Dedifferentiated amniotic fluid mesenchymal stem cell (primary cell): ENCODE measurements around the gene PRRT1B.
A peak's percentile ranks its signal among the peaks of the same experiment; 100 is the strongest.

ENCODE experiments used
- DNase-seq: peaks from one replicate; pipeline ENCODE4 v3.0.0-alpha.2; 2016; ENCODE audit errors: extremely low spot score

Gene PRRT1B

GRCh38 chr9:131596430-131596743 lies 51.1 kb downstream of the PRRT1B start:
- no peak for DNase-seq

DNA sequence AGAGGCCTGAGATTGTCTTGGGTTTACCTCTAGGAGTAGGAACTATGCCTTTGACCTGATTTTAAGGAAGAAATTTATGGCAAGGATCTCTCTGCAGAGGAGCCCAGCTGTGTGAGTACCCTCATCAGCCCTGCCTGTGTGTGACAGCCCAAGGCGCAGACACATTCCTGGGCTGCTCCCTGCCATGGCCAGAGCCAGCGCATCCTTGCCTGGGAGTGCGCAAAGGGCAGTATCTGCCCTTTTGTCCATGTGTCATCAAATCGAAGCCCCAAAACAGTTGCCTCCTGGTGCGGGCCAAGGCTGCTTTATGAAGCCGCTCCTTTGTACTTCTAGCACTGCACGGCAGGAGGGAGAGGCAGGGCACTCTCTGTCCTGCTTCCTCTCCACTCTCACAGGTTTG lies 51.9 kb downstream of the PRRT1B start:
- no peak for DNase-seq

DNA sequence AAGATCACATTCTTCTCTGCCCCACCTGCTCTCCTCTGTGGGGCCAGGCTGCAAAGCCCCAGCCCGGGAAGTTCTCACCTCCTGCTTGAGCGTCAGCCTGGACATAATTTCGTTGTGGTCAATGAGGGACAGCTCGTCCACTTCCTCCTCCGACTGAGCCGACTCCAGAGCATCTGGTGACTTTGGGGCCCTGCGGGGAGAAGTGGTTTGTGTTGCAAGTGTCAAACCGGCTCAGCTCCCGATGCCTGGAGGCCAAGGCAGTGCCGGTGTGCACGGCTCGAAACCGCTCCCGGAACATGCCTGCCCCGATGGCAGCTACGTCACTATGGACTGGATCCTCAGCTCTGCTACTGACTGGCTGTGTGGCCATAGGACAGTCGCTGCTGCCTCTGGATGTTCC lies 52.8 kb downstream of the PRRT1B start:
- no peak for DNase-seq

GRCh38 chr9:131601683-131602181 lies 56.4 kb downstream of the PRRT1B start:
- no peak for DNase-seq

GRCh38 chr9:131603199-131603598 lies 57.9 kb downstream of the PRRT1B start:
- no peak for DNase-seq

DNA sequence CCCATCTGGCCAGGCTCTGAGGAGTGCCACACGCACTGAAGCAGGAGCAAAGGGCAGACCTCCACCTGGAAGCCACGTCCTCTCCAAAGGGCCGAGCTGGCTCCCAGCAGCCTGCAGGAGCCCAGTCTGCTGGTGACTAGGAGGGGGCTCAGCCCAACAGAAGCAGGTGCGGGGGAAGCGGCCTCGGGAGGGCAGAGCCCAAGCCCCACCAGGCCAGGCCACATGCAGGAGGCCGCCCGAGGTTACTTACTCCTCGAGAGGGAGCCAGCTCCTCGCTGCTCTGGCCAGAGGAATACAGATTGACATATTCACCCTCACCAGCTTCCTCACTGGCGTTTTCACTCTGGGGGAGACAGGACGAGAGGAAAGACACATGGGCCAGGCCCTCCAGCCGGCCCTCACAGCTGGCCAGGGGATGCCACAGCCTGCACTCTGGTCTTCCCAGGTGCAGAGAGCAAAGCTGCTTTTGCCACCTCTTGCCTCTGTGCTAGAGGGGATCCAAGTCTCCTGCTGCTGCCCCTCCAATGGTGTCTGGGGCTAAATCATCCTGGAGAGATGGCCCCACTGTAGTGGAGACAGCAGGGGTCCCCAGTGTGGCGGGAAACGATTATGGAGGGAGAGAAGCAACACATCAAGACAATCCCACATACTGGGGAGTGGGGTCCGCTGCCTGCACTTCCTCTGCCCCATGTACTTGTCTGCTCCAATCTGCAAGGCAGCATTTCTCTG lies 58.6 kb downstream of the PRRT1B start:
- no peak for DNase-seq

DNA sequence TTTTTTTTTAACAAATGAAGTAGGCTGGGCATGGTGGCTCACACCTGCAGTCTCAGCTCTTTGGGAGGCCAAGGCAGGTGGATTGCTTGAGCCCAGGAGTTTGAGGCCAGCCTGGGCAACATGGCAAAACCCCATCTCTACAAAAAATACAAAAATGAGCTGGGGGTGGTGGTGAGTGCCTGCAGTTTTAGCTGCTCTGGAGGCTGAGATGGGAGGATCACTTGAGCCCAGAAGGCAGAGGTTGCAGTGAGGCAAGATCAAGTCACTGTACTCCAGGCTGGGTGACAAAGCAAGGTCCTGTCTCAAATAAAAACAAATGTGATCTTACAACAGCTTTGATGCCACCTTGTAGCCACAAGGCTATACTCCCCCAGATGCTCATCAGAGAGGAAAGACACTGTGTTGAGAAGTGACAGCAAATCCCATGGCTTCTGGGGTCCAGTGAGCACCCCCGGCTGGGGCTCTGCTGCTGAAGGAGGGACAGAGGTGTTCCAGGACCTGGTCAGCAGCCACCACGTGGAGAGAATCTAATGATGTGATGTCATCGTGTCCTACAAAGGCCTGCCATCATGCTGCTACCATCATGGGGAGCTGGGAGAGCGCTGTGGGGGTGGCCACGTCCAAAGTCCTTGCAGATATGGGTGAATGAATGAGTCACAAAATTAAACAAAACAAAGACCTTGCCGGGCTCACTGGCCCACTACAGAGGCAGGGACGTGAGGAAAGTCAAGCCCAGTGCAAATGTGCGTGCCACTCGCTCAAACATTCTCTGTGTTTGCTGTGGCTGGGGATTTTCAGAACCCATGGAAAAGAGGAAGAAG lies 60.7 kb downstream of the PRRT1B start:
- no peak for DNase-seq

DNA sequence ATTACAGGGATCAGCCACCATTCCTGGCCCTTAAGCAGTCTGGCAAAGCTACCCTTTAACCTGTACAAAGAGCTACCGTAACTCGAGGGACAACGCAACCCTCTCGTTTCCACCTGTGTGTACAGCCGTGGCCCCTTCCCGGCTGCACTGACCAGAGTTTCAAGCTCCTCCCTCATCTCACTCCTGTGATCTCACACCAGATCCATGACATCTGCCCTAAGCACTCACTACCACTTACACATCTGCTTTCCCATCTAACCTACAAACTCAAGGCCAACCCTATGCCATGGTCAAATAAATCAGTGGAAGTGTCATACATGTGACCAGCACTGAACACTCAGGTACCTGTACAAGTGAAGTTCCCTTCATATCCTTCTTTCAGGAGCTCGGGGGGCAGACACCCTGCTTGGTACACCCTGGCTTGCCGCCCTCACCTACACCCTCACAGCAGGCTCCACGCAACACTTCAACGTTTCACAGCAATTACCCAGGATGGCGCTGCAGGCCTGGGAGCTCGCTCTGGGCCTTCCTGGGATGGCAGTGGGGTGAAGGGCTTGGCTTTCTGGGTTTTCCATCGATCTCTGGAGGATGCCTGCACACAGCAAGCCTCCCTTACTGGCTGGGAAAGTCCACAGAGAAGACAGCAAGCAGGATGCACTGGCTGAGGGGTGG lies 61.7 kb downstream of the PRRT1B start:
- no peak for DNase-seq

- DNase-seq = no peak
These were observed 62.3 kb downstream of the PRRT1B start for GRCh38 chr9:131607591-131607990.

- DNase-seq = peak; percentile 85
These were observed 63.2 kb downstream of the PRRT1B start for GRCh38 chr9:131608493-131609037.
